Suprapubic skin (tissue), 3 donors: ENCODE data around the gene EGLN1.
"Not testable (repeated sequence)": the region's sequence is repeated elsewhere in the genome, so short reads cannot be mapped to it uniquely, and the experiment has no call there.

ENCODE experiments used
- EP300 ChIP-seq: sonication (generic); formaldehyde crosslinking; IDR thresholded peaks from one replicate; pipeline ENCODE4 v1.6.1; 2017; ENCODE audit warnings: antibody characterized with exemption
- POLR2A ChIP-seq, 2 donors: fragments of 450-650 bp; IDR thresholded peaks; one replicate each; pipeline ENCODE4 v1.6.1; 2017; ENCODE audit warnings: antibody characterized with exemption in 2 of 2, mild to moderate bottlenecking in 2 of 2, moderate library complexity in 2 of 2
- TF ChIP-seq, protein P1 (sequence below), 2 donors: fragments of 200-600 bp in 1 of 2; fragments of 450-650 bp in 1 of 2; sonication (generic) in 1 of 2; IDR thresholded peaks; one replicate each; pipeline ENCODE4 v1.5.1; 2016 to 2019; ENCODE audit warnings: antibody characterized with exemption in 2 of 2, mild to moderate bottlenecking in 1 of 2, moderate library complexity in 1 of 2

DNA sequence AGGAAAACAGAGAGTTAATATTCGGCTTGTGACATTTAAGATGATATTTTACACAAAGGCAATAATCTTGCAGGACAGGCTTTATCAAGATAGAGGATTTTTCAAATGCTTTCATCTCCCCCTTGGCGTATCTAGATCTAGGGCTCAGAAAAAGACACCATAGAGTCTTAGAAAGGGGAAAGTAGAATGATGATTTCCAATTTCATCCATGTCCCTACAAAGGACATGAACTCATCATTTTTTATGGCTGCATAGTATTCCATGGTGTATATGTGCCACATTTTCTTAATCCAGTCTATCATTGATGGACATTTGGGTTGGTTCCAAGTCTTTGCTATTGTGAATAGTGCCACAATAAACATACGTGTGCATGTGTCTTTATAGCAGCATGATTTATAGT, 48.9 kb upstream of the EGLN1 start:
- TF ChIP-seq, protein P1, sequence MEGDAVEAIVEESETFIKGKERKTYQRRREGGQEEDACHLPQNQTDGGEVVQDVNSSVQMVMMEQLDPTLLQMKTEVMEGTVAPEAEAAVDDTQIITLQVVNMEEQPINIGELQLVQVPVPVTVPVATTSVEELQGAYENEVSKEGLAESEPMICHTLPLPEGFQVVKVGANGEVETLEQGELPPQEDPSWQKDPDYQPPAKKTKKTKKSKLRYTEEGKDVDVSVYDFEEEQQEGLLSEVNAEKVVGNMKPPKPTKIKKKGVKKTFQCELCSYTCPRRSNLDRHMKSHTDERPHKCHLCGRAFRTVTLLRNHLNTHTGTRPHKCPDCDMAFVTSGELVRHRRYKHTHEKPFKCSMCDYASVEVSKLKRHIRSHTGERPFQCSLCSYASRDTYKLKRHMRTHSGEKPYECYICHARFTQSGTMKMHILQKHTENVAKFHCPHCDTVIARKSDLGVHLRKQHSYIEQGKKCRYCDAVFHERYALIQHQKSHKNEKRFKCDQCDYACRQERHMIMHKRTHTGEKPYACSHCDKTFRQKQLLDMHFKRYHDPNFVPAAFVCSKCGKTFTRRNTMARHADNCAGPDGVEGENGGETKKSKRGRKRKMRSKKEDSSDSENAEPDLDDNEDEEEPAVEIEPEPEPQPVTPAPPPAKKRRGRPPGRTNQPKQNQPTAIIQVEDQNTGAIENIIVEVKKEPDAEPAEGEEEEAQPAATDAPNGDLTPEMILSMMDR (IDR thresholded peaks at IDR 0.05) = not testable (repeated sequence)
- not testable (repeated sequence) for TF ChIP-seq POLR2A (IDR thresholded peaks at IDR 0.05); EP300
